Fibroblast of lung (primary cell): Measurements from ENCODE around the gene HP1BP3. TPM values are rescaled to one million over a fixed set of nuclear protein-coding genes. Genes with fewer than 3 reads are reported as not detected.

ENCODE experiments used
- DNase-seq, 2 donors: peaks; one replicate each; pipeline versions ENCODE4 v3.0.0 to v3.0.0-alpha.2; 2010; ENCODE audit warnings: low read depth in 2 of 2
- H2AFZ ChIP-seq: 2 replicates; pipeline ENCODE4 v1.5.1; 2012; ENCODE audit warnings: low read length, control low read depth, inconsistent platforms
- H3K27ac ChIP-seq: 2 replicates; pipeline ENCODE4 v1.5.1; 2011; ENCODE audit warnings: low read length, control low read depth; ENCODE audit not compliant: insufficient read depth
- H3K27me3 ChIP-seq: 2 replicates; pipeline ENCODE4 v1.5.1; 2011; ENCODE audit warnings: mild to moderate bottlenecking, low read length; ENCODE audit not compliant: control insufficient read depth, insufficient read depth
- H3K36me3 ChIP-seq: 2 replicates; pipeline ENCODE4 v1.5.1; 2011; ENCODE audit warnings: low read length; ENCODE audit not compliant: control insufficient read depth, insufficient read depth
- H3K4me1 ChIP-seq: 2 replicates; pipeline ENCODE4 v1.5.1; 2011; ENCODE audit warnings: low read length; ENCODE audit not compliant: control insufficient read depth, insufficient read depth; ENCODE audit errors: extremely low read depth
- H3K4me2 ChIP-seq: 2 replicates; pipeline ENCODE4 v1.5.1; 2011; ENCODE audit warnings: low read length, control low read depth; ENCODE audit not compliant: insufficient read depth; ENCODE audit errors: extremely low read depth
- H3K4me3 ChIP-seq, 4 experiments: fragments of 200-600 bp in 1 of 4; sonication (generic) in 1 of 4; replicated peaks in 1 of 4; 2 replicates each; pipeline ENCODE4 v1.5.1; 2011 to 2016; ENCODE audit warnings: low read length in 4 of 4, low read depth in 3 of 4, mild to moderate bottlenecking in 3 of 4, control low read depth in 2 of 4, inconsistent platforms in 1 of 4, mixed read lengths in 1 of 4; ENCODE audit not compliant: insufficient read depth in 1 of 4; ENCODE audit errors: control extremely low read depth in 1 of 4
- H3K79me2 ChIP-seq: 2 replicates; pipeline ENCODE4 v1.5.1; 2012; ENCODE audit warnings: mild to moderate bottlenecking, low read length, inconsistent platforms; ENCODE audit not compliant: control insufficient read depth, insufficient read depth
- H3K9ac ChIP-seq: 2 replicates; pipeline ENCODE4 v1.5.1; 2011; ENCODE audit warnings: mild to moderate bottlenecking, low read length, control low read depth; ENCODE audit not compliant: insufficient read depth
- H3K9me3 ChIP-seq: 2 replicates; pipeline ENCODE4 v1.5.1; 2012; ENCODE audit warnings: low read depth, low read length; ENCODE audit not compliant: control insufficient read depth, insufficient read depth
- H4K20me1 ChIP-seq: 2 replicates; pipeline ENCODE4 v1.5.1; 2011; ENCODE audit warnings: low read length; ENCODE audit not compliant: control insufficient read depth, insufficient read depth; ENCODE audit errors: extremely low read depth
- EZH2 ChIP-seq: IDR thresholded peaks from 2 replicates; pipeline ENCODE4 v1.5.1; 2012; ENCODE audit warnings: low read length, control low read depth, mild to moderate bottlenecking; ENCODE audit errors: missing control alignments
- polyA plus RNA-seq, 2 donors: library from polyadenylated mRNA; depleted of rRNA in 1 of 2; stranded (reverse) in 1 of 2; unstranded in 1 of 2; fragments of >200 nt; gene quantifications; 2 replicates each; pipeline ENCODE4 v1.2.1, GENCODE V29; 2011 to 2012; ENCODE audit warnings: missing spikeins in 1 of 2
- total RNA-seq: library from RNA; depleted of rRNA; stranded (reverse); fragments of >200 nt; gene quantifications from 2 replicates; pipeline ENCODE4 v1.2.1, GENCODE V29; 2014
- TF ChIP-seq, protein P1 (sequence below), 2 donors: IDR thresholded peaks in 1 of 2; conservative IDR thresholded peaks in 1 of 2; 1 replicate in 1 of 2; 2 replicates in 1 of 2; pipeline ENCODE4 v1.5.1; 2011 to 2012; ENCODE audit warnings: low read length in 2 of 2, control low read depth in 1 of 2, inconsistent platforms in 1 of 2, low read depth in 1 of 2, mild to moderate bottlenecking in 1 of 2

HP1BP3 gene
- total and polyA plus RNA-seq, 2 donors (not counting 1 experiment from before 2014, with no cell fraction given), result 201 to 255 TPM

DNA sequence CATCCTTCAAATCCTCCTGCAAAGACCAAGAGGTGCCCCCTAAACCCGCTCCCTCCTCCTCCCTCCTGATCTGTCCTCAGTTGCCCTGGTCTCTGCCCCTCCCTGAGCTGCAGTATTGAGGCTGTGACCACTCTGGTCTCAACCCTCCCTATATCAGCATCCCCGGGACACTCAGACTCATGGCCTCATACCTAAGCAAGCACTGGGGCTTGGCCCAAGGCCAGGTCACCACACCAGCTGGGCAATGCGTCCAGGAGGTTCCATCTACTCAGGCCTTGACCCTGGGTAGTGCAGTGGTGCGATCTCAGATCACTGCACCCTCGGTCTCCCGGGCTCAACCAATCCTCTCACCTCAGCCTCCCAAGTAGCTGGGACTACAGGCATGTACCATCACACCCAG lies 79.0 kb downstream of the HP1BP3 start:
- TF ChIP-seq EZH2, result no peak
- TF ChIP-seq, protein P1, sequence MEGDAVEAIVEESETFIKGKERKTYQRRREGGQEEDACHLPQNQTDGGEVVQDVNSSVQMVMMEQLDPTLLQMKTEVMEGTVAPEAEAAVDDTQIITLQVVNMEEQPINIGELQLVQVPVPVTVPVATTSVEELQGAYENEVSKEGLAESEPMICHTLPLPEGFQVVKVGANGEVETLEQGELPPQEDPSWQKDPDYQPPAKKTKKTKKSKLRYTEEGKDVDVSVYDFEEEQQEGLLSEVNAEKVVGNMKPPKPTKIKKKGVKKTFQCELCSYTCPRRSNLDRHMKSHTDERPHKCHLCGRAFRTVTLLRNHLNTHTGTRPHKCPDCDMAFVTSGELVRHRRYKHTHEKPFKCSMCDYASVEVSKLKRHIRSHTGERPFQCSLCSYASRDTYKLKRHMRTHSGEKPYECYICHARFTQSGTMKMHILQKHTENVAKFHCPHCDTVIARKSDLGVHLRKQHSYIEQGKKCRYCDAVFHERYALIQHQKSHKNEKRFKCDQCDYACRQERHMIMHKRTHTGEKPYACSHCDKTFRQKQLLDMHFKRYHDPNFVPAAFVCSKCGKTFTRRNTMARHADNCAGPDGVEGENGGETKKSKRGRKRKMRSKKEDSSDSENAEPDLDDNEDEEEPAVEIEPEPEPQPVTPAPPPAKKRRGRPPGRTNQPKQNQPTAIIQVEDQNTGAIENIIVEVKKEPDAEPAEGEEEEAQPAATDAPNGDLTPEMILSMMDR (conservative IDR thresholded peaks at IDR 0.05 in 1 of 2, IDR thresholded peaks at IDR 0.05 in 1 of 2; ENCODE audit: low read depth in 1 of 2, low read length in 2 of 2), result no peak

DNA sequence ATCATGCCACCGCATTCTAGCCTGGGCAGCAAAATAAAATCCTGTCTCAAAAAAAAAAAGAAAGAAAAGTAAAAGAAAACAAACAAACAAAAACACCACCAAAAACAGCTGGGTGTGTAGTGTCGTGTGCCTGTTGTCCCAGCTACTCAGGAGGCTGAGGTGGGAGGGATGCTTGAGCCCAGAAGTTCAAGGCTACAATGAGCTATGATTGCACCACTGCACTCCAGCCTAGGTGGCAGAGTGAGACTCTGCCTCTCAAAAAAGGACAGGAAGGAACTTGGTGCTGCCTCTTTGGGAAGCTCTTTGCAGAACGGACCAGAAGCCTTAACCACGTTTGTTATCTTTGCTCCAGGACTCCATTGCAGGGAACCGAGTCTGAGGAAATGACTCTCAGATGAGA lies 80.3 kb downstream of the HP1BP3 start:
- H2AFZ ChIP-seq, result no peak overlapping the region
- H3K4me3 ChIP-seq, result no peak overlapping the region
- H4K20me1 ChIP-seq, result no peaks in the 10 kb centered on the region
- H3K4me1 ChIP-seq, result no peaks in the 10 kb centered on the region
- H3K27me3 ChIP-seq, result no peaks in the 10 kb centered on the region
- H3K9ac ChIP-seq, result no peak overlapping the region
- no peak for DNase-seq
- no peaks in the 10 kb centered on the region for H3K9me3 ChIP-seq
- no peaks in the 10 kb centered on the region for H3K36me3 ChIP-seq
- no peak overlapping the region for H3K4me2 ChIP-seq
- H3K27ac ChIP-seq, result no peak overlapping the region
- no peak for TF ChIP-seq EZH2
- TF ChIP-seq, protein P1 (conservative IDR thresholded peaks at IDR 0.05 in 1 of 2, IDR thresholded peaks at IDR 0.05 in 1 of 2; ENCODE audit: low read depth in 1 of 2, low read length in 2 of 2), result no peak
- H3K79me2 ChIP-seq, result no peaks in the 10 kb centered on the region

More for the DNA sequence above, 79.0 kb downstream of the HP1BP3 start:
- no peak overlapping the region for H3K4me3 ChIP-seq
- no peak for DNase-seq
- H3K9ac ChIP-seq, result no peak overlapping the region
- H3K79me2 ChIP-seq, result no peaks in the 10 kb centered on the region
- H3K27ac ChIP-seq, result no peak overlapping the region
- no peaks in the 10 kb centered on the region for H3K27me3 ChIP-seq
- no peaks in the 10 kb centered on the region for H3K4me1 ChIP-seq
- no peaks in the 10 kb centered on the region for H3K9me3 ChIP-seq
- H2AFZ ChIP-seq, result no peak overlapping the region
- H3K36me3 ChIP-seq, result no peaks in the 10 kb centered on the region
- no peaks in the 10 kb centered on the region for H4K20me1 ChIP-seq
- H3K4me2 ChIP-seq, result no peak overlapping the region

DNA sequence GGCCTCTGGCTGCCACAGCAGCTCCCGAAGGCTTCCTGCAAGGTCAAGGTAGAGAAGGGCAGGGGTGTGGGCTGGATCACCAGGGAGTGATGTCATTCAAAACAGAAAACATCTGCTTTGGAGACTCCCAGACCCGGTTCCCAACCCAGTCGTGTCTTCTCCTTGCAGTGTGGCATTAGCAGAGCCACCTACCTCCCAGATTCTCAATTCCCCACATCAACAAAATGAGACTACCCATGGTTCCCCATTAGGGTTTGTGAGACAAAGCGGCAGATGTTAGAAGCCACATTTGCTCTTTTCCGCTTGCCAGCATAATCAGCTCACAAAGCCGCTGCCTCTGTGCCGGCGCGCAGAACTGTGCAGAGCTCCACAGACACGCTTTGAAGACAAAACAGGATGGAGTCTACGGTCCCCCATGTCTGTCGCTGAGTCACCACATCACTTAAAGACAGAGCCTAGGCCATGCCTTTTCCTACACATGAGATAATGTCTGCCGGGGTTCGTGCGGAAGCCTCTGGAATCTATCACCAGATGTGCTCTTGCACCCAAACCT lies 81.8 kb downstream of the HP1BP3 start:
- no peaks in the 10 kb centered on the region for H3K36me3 ChIP-seq
- H3K9ac ChIP-seq, result no peak overlapping the region
- H3K27me3 ChIP-seq, result no peaks in the 10 kb centered on the region
- H3K4me1 ChIP-seq, result no peaks in the 10 kb centered on the region
- no peaks in the 10 kb centered on the region for H3K79me2 ChIP-seq
- no peak overlapping the region for H3K27ac ChIP-seq
- no peak for TF ChIP-seq EZH2
- TF ChIP-seq, protein P1 (conservative IDR thresholded peaks at IDR 0.05 in 1 of 2, IDR thresholded peaks at IDR 0.05 in 1 of 2; ENCODE audit: low read depth in 1 of 2, low read length in 2 of 2), result no peak
- H3K4me2 ChIP-seq, result no peak overlapping the region
- no peaks in the 10 kb centered on the region for H3K9me3 ChIP-seq
- H4K20me1 ChIP-seq, result no peaks in the 10 kb centered on the region
- DNase-seq, result peak in 1 of 2 donors; percentile 17
- no peak overlapping the region for H3K4me3 ChIP-seq
- H2AFZ ChIP-seq, result no peak overlapping the region
